GM19043 (cell line): ENCODE results near the gene OR14I1.
A peak's percentile ranks its signal among the peaks of the same experiment; 100 is the strongest.
"Not testable (repeated sequence)": the region's sequence is repeated elsewhere in the genome, so short reads cannot be mapped to it uniquely, and the experiment has no call there.

Source experiments
- ATAC-seq: cut with Tn5 transposase; IDR thresholded peaks from one replicate; pipeline ENCODE4 v1.9.1; 2021; ENCODE audit warnings: low read depth; ENCODE audit not compliant: unreplicated experiment

Gene OR14I1

GRCh38 chr1:248688527-248689298 lies 13.9 kb downstream of the OR14I1 start:
- ATAC-seq: peak; percentile 59

DNA sequence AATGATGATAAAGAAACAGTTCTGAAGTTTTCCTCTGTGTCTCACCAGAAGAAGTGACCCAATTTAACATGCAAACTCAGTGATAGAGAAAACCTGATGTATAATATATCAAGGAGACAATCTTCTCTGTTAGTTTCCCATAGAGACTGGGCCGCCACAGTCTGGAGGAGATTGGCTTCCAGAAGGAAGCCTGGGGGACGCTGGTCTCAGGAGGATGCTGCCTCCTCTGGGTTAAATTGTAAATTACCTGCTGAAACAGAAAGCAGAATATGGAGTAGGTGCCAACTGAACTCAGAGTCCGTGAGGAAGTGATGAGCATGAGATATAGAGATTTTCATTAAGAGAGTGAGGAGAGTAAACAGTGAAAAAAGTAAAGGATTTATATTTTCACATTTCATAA lies 15.8 kb downstream of the OR14I1 start:
- ATAC-seq: peak; percentile 84

- no peak for ATAC-seq
Observed at GRCh38 chr1:248681651-248682050, 20.9 kb downstream of the OR14I1 start.

- no peak for ATAC-seq
Observed at GRCh38 chr1:248670003-248670402, 32.6 kb downstream of the OR14I1 start.

DNA sequence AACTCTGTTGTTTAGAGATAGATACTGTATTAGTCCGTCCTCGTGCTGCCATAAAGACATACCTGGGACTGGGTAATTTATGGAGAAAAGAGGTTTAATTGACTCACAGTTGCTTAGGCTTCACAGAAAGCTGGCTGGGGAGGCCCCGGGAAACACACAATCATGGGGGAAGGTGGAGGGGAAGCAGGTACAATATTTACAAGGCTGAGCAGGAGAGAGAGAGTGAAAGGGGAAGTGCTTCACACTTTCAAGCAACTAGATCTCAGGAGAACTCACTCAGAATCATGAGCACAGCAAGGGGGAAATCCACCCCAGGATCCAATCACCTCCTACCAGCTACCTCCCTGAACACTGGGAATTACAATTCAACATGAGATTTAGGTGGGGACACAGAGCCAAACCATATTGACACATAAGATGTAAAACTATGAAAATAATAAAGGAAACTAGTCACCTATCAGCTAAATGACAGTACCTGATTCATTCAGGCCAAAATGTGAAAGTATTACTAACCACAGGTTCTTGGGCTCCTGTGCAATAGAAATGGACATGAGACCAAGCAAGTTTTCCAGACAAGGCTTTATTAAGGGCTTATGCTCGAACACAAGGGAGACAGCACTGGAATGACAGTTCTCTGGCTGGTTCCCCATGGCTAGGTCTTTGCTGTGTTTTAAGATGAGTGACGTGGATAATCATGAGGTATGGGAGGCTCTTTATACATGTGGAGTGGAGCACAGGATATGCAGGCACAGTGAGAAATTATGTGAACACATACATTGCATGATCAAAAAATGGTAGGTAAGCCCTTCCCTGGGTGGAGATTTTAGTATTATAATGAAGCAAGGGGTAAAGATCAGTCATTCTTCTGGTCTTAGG lies 38.9 kb downstream of the OR14I1 start:
- ATAC-seq: peak; percentile 95

GRCh38 chr1:248656797-248657196 lies 45.8 kb downstream of the OR14I1 start:
- ATAC-seq: not testable (repeated sequence)

DNA sequence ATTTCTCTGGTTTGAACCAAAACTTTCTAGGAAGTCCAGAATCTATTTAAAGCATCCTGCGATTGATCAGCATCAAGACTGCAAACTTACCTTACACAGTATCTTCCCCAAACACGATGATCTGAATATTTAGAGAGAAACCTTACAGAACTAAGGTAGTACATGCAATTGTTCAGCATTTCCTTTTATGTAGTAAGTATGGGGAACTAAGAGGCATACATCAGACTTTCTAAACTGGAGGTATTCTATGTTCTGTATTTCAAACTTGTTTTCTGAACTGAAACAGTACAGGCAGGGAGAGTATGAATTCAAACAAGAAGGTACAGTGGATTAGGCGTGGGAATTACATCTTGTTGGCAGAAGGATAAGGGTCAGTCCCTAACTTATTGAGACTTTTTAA lies 47.2 kb downstream of the OR14I1 start, which contains the start of gene OR2T27:
OR2T27 (minus strand) TSS at position 175 of the 400 bp plus-strand sequence. CDS start 4,644 bp downstream, outside the sequence.
- ATAC-seq: peak; percentile 83
